NCI-H187 (cell line): ENCODE results near the gene PRRC1.
"Not testable (repeated sequence)": the region's sequence is repeated elsewhere in the genome, so short reads cannot be mapped to it uniquely, and the experiment has no call there.

ENCODE experiments used
- DNase-seq, 2 experiments: peaks; one replicate each; lab custom pipeline; 2025; lab: John Stamatoyannopoulos, UW

The PRRC1 gene

DNA sequence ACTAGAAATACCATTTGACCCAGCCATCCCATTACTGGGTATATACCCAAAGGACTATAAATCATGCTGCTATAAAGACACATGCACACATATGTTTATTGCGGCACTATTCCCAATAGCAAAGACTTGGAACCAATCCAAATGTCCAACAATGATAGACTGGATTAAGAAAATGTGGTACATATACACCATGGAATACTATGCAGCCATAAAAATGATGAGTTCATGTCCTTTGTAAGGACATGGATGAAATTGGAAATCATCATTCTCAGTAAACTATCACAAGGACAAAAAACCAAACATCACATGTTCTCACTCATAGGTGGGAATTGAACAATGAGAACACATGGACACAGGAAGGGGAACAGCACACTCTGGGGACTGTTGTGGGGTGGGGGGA, 27.8 kb downstream of the PRRC1 start:
- DNase-seq, result not testable (repeated sequence)

DNA sequence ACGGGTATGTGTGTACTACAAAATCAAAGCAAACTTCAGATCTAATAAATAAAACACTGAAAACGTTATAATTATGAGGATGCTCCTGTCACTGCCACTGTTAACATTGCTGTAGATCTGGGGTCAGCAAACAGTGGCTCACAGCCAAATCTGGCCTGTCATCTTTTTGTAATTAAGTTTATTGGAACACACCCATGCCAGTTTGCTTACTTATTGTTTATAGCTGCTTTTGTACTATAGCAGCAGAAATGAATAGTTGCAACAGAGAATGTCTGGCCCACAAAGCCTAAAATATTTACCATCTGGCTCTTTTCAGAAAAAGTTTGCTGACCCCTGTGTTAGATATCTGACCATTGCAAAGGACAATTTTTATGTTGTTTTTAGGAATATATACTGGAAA, 32.1 kb downstream of the PRRC1 start:
- no peak for DNase-seq

DNA sequence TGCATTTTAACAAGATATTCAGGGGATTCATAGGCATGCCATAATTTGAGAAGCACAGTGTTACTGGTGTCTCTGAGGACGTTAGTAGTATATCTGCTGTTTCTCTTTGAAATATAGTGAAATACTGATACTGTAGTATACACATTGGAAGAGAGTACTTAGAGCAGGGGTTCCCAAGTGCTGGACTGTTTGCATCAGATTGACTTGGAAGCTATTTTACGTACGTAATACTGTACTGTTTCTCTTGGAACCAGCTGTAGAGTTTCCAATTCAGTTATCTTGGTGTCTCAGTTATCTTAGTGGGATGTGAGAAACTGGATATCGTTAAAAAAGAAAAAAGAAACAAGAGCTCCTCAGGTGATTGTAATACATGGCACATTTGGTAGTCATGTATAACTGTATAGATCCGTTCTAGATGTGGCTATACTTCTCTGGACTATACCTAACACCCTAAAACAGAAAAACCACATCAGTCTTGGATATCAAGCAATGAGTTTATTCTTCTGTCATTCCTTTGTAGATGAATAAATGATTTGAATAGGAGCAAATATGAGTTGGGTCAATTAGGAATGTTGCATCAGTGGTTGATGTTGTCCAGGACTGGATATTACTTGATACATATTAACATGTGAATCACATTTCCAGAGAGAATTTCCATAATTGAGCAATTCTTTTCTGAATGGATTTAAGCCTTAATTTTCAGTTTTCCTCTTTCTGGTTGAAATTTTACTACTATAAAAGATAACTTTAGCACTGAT, 33.4 kb downstream of the PRRC1 start:
- DNase-seq, result no peak

DNA sequence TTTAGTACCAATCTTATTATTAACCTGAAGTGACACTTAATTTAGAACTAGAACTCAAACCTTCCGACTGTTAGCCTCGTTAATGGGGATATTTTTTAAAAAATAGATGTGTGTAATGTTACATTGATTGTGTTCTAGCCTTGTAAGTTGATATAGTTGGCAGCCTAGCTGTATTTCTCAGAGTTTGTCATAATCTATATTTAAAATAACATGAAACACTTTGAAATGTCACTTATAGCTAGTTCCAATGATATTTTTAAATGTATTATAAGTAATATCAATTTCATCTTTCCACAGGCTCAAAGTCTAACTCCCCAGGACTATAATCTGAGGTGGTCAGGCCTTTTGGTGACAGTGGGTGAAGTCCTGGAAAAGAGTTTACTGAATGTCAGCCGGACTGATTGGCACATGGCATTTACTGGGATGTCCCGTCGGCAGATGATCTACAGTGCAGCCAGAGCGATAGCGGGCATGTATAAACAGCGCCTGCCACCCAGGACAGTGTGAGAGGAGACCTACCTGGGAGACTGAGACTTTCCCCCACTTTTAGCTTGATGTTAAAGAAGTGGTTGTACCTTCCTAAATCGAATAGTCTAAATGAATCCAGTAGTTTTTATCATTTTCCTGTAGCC, 34.1 kb downstream of the PRRC1 start:
- DNase-seq, result no peak

DNA sequence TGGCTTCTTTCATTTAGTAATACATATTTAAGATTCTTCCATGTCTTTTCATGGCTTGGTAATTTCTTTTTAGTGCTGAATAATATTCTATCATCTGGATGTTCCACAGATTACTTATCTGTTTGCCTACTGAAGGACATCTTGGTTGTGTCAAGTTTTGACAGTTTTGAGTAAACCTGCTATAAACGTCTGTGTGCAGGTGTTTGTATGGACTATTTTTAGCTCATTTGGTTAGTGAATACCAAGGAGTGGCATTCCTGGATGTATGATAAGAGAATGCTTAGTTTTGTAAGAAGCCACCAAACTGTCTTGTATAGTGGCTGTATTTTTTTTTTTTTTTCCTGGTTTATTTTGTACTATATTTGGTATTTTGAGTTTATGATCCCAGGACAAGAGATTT, 38.4 kb downstream of the PRRC1 start:
- DNase-seq, result no peak

DNA sequence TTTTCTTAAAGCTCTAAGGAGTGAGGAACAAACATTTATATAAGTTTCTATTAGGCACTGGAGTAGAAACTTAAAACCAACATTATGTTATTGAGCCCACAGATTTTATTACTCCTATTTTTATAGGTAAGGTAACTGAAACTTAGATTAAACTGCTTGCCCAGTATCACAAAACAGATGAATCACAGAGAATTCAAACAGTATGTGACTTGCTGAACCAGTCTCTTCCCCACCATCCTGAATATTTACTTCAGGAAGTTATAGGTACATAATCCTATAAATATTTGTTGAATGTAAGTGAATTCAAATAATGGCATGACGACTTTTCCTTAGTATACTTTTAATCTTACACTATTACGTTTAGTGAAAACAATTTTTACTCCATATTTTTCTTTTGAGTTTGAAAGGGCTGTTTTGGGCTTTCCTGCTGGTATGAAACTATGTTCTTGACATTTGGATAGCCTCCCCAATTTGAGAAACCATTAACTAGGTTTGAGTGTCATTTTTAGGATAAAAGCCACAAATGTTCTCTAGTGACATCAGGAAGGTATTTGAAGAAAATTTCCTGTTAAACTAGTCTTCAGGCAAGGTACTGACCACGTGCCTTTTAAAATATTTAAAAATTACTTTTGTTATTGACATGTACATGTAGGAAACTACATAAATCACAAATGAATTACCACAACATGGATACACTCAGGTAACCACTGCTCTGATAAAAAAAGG, 39.3 kb downstream of the PRRC1 start:
- DNase-seq, result no peak

DNA sequence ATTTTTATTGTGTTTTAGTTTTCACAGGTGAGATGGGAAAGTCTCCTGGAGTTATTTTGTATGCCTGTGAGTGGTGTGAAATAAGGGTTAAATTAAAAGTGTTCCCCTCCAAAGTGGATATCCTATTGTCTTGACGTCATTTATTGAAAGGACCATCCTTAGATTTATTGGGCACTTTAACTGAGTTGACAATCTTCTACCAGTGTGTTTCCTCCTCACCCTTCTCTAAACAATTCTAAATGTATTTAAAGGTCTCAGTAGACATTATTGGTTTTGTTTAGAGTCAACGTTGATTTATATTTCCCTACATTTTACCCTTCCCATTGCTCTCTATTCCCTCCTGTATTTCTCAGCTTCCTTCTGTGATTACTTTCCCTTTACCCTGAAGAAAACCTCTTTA, 40.8 kb downstream of the PRRC1 start:
- no peak for DNase-seq

DNA sequence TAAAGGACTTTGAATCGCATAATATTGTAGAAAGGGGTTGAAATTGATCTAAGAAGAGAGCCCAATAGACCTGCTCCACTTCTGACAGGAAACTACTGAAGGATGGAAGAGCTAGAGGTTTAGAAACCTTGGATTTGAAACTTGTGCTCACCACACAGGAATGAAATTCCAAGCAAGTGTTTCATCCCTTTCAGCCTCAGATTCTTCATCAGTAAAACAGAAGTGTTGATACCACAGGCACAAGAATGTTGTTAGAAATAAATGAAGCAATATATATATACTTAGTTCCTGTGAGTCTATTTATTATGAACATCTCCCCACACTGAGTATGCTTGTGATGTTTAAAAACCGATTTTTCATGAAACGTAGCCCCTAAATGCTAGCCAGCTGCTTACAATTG, 43.8 kb downstream of the PRRC1 start:
- DNase-seq, result no peak

DNA sequence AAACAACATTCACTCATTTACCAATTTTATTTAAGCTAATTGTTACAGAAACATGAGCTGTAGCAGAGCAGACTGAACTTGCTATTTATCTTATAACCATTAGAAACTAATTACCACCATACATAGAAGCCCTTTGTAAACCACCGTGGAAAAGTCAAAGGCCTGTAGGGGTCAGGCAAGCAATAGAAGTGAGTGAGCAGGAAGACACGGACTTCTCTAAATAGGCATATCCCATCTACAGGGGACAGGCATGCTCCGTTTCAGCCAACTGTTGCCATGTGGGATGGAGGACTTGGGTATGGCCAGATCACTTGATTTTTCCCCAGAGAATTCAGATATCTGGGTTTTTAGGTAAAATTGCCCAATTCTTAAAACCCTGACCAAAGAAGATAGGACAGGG, 44.8 kb downstream of the PRRC1 start:
- no peak for DNase-seq

DNA sequence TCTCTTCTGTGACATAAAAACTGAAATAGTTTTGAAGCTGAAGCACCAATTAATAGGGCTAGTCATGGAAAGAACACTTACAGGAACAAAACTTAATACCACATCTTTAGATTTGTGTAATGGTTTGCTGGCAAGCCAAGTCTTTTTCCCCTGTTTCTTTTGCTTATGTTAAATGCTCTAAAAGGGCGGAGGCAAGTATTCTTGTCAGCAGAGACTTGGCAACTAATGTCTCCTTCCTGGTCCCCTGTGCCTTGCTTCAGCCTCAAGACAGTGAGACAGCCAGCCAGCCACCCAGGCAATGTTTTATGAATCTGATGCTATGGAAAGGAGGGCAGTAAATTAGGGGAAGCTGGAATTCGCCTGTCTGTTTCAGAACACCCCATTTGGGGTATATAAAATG, 45.7 kb downstream of the PRRC1 start:
- DNase-seq, result no peak

DNA sequence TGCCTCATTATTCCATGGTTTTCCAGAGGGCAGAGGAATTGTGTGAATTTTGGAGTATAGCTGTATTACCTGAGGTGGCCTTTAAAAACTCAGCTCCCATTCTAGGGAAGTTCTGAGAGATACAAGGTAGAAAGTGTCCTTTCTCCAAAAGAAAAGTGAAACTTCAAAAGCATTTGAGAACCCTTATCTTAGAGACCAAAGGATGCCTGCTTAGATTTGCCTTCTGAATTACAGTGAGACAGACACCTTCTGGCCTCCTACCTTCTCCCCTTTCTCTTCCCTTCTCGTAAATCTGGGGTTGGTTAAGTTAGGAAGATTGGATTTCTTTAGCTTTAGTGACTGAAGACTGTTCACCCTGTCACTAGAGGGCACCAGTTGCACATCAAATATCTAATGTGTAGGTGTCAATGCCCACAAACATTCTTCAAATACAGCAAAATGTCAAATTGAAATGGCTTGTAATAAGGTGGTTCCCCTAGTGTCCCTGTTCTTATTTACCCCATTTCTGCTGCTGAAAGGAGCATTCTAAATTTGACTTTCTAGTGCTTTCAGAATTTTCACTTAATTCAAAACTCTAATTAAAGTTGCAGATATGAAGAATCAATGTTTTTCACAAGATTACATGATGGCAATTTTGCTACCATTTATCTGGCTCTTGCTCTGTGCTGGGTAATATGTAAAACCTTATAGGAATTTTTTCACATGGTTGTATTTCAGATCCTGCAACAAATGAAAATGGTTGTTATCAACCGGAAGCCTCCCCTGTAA, 46.7 kb downstream of the PRRC1 start:
- DNase-seq, result peak in 1 of 2 experiments; percentile 18

DNA sequence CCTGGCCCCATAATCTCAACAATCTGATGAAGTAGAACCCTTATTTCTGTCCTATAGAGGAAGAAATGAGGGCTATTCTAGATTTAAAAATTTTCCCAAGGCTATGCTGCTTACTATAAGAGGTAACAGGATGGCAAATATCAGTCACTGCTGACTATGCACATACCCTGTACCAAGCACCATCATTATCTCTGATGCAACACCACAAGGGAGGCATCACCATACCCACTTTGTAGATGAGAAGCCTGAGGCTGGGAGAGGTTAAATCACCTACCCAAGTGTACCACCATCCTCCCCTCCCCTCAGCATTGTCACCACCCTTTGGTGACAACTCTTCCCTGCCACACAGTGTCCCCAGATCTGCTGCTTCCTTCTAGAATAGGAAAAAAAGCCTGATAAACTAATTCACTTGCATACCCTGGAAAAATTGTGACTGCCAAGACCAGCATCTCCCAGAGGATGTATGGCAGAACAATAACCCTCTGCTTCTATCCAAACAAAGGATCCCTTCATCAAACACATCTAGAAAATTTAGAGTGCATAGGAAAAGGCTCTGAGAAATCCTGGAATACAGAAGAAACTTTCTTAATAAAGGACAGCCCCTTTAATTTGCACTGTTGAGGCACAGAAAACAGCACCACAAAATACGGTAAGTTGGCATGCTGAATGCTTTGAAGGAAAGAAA, 48.3 kb downstream of the PRRC1 start:
- DNase-seq, result no peak

DNA sequence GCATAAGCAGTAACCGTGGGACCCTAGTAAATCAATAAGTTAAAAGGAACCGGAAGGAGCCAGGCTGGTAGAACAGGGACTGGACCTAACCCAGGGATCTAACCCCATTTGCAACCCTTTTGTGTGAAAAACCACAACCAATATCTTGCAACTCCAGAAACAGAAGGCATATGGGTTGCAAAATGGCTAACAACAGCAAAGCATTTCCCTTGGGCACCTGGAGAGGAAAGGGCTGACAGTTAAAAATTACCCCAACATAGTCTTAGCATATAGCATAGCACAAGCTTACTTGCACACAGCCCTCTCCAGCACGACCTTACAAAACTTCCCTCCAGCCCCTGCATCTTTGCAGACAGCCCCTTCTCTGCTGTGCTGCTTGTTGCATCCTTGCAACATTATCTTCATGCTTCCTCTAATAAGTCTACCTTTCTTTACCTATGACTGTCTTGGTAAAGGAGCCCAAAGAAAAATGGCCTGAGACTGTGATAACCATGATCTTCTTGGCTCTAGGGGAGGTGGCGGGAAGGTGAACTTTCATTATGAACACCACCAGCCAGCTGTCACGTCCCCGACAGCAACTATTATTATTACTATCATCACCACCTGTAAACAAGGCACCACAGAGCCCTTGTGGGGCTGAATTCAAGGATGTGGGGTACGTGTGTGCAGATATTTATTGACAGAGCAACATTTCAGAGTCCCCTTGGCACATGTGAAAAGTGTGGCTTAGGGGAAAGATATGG, 49.8 kb downstream of the PRRC1 start:
- no peak for DNase-seq

DNA sequence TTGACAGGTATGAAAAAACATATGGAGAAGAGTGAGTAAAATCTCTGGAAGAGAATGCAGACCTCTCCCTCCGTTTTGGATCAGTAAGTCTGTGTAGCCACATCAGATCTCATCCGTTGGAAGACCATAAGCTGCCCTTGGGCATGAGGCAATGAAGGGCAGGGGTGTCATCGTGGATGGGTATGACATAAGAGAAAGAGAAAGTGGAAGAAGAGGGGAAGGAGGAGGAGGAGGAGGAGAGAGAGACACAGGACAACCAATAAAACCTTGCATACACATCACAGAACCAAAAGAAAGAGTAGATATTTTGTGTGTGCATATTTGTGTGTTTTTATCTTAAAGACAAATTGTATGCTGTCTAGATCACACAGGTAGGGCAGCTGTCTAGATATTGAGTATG, 50.7 kb downstream of the PRRC1 start:
- DNase-seq, result no peak

DNA sequence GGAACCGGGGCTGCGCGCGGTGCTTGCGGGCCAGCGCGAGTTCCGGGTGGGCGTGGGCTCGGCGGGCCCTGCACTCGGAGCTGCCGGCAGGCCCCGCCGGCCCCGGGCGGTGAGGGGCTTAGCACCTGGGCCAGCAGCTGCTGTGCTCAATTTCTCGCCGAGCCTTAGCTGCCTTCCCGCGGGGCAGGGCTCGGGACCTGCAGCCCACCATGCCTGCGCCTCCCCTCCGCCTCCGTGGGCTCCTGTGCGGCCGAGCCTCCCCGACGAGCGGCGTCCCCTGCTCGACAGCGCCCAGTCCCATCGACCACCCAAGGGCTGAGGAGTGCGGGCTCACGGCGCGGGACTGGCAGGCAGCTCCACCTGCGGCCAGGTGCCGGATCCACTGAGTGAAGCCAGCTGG, 52.0 kb downstream of the PRRC1 start:
- DNase-seq, result not testable (repeated sequence)

DNA sequence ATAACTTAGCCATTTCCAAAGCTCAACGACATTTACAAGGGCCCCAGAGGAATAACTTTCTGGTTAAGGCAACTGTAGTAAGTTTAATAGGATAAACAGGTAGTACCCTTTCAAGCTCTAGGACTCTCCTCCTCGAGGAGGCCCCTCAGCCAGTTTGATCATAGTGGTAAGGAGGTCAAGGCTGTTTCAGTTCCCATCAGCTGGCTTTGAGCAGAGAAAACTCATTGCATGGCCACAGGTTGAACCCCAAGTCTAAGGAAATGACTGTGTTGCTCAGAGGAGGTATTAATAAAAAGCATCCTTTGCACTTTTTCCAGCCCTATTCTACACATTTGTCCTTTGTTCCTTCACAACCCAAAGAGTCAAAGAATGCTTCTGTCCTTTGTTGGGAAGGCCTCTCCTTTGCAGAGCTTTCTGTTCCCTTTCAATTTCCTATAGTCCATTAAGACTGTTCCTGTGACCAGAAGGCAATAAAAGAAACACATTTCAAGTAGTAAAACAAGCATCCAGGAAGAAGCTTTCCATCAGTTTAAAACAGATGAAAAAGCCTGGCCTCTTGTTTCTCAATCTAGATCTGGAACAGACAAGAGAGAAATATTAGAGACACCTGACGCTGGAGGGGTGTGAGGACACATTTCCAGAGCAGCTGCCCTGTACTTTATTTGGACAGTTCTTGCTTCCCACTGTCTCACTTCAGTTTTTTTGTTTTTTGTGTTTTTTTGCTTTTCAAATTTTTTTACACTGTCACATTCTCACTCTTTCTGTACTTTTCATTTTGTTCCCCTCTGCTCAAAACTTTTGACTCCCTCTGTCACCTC, 54.1 kb downstream of the PRRC1 start:
- DNase-seq, result no peak

DNA sequence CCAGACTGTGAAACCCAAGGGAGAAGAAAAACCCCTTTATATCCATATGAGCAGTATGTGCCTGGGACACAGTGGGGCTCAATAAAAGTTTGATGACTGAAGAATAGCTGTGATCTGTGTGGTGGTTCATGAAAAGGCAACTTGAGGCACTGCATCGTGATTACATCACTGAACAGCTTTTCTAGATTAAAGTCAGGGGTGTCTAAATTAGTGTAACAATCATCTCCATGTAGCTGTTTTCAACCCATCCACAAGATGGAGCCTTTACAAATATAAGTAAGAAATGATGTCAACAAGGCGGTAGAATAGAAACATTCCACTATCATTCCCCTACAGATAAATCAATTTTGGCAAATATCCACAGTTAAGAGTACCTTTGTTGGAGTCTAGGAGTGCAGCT, 55.5 kb downstream of the PRRC1 start:
- DNase-seq, result no peak

DNA sequence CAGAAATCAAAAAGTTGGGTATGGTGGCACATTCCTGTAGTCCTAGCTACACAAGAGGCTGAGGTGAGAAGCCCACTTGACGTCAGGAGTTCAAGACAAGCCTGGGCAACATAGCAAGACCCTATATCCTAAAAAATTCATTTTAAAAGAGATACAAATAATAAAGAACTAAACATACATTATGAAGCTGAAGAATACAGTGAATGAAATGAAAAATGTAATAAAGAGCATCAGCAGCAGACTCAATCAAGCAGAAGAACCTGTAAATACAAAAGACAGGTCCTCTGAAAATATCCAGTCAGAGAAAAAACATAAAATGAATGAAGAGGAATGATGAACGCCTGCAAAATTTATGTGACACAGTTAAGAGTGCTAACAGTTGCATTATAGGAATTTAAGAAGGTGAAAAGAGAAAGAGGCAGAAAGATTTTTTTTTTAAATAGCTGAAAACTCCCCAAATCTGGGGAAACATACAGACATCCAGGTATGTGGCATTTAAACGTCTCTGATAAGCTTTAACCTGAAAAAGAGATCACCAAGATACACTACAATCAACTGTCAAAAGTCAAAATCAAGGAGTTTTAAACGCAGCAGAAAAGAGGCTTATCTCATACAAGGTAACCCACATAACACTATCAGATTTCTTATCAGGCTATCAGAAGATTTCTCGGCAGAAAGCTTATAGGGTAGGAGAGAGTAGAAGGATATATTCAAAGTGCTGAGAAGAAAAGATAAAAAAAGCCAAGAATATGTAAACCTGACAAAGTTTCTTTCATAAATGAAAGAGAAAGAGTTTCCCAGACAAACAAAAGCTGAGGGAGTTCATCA, 57.6 kb downstream of the PRRC1 start:
- no peak for DNase-seq

DNA sequence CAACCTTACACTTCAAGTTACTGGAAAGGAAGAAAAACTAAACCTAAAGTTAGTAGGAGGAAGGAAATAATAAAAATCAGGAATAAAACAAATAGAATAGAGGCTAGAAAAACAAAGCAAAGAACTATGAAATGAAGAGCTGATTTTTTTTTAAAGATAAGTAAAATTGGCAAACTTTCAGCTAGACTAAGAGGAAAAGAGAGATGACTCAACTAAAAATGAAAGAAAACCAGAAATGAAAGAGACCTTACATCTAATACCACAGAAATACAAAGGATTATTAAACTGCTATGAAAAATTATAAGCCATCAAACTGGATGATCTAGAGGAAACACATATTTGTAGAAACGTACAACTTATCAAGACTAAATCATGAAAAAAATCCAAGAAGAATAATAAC, 60.0 kb downstream of the PRRC1 start:
- no peak for DNase-seq
